Activated T-helper 1 cell treated with Interleukin-2 at 50 U/mL for 16 hours (primary cell): ENCODE results near the gene SLC16A9.
"Not testable (repeated sequence)": the region's sequence is repeated elsewhere in the genome, so short reads cannot be mapped to it uniquely, and the experiment has no call there.

ENCODE experiments used
- DNase-seq: peaks from one replicate; pipeline ENCODE4 v3.0.0-alpha.2; 2020; ENCODE audit warnings: low read depth

SLC16A9 gene

DNA sequence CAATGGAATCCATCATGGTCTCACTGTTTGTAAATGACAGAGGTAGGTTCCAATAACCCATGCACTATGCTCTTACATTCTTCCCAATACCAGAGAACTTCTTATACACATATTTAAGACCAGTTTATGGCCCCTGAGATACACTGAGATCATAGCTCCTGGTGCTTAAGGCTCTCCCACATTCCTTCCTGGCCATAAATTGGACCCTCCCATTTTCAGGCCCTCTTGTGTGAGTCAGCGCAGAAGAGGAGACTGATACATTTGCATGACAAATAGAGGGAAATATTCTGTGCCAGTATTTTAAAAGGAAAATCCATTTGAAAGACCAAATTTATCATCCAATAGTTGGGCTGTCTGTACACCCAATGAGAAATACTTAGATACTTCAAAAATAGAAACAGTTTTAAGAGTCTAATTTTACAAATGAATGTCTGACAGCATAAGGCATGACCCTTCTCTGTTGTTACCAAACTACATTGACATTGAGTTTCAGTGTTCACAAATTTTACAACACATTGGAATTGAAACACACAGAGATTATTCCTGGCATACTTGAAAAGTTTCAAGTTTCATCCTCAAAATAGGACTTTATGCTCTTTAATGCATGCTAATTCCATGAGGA, 35.3 kb downstream of the SLC16A9 start:
- no peak for DNase-seq

DNA sequence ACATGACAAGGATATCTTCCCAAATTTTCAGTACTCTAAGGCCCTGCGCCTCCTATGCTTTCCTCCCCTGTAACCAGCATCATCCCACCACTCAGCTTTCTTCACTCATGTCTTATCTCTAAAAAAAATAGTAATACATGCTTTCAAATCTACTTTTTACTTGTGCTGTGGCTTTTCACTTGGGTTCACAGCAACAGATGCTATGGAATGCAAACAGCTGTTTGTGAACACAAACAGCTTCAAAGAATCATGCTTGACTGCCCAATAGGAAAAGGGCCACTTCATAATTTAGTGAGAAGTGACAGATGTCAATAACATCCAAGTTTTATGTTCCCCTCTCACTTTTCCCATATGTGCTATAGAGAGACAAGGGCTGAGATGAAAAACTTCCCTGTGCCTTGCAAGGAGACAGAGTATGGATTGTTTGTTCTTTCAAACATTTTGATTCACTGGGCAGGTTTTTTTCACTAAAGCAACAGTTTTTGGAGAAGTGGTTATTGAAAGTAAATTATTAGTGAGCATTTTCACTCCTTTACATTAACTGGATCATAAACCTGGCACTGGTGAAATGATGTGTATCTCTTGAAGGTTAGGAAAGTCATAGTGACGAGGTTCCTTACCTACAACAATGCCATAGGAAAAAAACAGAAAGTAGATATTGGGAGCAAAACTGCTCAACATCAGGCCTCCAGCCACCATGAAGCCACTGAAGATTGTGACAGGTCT, 37.3 kb downstream of the SLC16A9 start:
- no peak for DNase-seq

DNA sequence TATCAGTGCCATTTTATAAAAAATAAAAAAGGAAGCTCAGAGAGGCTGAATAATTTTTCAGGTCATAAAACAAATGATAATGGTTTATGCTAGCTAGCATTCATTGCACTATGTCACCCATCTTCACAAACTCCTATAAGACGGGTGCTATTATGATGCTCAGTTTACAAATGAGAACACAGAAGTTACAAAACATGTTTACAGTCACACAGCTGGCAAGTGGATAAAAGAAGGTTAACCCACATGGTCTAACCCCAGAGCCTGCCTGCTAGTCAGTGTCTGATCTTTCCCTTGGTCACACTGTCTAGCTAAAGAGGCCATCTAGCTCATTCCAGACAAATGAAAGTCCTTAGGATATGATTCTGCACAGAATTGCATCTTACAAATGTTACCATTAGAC, 39.4 kb downstream of the SLC16A9 start:
- no peak for DNase-seq

DNA sequence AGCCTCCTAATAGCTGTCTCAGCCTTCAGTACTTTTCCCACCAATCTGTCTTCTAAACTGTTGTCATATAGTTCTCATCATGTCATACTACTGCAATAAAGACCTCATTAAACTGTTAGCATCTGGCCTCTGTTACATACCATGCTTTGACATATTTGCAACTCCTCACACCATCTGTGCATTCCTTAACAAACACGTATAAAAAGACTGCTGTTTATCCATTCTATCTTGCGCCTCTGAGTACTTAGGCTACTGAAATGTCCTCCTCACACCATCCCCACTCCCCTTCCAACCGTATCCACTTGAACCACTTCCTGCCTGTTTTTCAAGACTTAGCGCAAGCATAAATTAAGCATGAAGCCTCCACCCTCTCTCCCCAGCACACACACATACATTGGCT, 41.6 kb downstream of the SLC16A9 start:
- DNase-seq = no peak

DNA sequence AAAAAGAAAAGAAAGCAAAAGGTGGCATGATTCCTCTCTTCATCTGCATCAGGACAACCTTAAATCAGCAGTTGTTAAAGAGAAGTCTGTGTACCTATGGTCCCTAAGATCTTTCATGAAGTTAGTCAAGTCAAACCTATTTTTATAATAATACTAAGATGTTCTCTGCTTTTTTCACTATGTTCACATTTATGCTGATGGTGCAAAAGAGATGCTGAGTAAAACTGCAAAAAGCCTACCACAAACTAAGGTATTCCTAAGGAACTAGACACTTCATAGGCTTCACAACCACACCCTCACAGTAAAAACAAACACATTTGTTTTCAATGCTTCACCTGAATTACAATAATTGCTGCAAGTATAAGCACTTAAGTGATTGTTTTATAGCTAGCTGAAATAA, 43.3 kb downstream of the SLC16A9 start:
- DNase-seq = no peak

DNA sequence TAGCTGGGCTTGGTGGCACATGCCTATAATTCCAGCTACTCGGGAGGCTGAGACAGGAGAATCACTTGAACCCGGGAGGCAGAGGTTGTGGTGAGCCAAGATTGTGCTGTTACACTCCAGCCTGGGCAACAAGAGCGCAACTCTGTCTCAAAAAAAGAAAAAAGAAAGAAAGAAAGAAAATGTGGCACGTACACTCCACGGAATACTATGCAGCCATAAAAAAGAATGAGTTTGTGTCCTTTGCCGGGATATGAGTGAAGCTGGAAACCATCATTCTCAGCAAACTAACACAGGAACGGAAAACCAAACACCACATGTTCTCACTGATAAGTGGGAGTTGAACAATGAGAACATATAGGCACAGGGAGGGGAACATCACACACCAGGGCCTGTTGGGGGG, 46.4 kb downstream of the SLC16A9 start:
- not testable (repeated sequence) for DNase-seq

GRCh38 chr10:59657724-59658123, 51.9 kb downstream of the SLC16A9 start:
- no peak for DNase-seq

DNA sequence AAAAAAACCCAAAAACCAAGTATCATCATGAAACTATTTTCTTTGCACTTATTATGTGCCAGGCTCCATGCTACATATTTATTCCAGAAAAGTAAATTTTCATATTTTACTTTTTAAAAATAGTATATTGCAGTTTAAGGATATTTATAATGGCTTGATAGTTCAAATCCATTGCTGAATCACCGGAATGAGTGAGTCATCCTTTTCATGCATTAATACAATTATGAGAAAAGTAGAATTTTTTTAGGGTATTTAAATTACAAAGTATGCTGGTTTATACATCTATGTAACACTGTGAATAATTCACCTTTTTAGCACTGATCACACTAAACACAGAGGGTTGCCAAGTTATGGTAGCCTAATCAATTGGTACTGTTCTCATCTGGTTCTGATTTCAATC, 54.3 kb downstream of the SLC16A9 start:
- DNase-seq = no peak

DNA sequence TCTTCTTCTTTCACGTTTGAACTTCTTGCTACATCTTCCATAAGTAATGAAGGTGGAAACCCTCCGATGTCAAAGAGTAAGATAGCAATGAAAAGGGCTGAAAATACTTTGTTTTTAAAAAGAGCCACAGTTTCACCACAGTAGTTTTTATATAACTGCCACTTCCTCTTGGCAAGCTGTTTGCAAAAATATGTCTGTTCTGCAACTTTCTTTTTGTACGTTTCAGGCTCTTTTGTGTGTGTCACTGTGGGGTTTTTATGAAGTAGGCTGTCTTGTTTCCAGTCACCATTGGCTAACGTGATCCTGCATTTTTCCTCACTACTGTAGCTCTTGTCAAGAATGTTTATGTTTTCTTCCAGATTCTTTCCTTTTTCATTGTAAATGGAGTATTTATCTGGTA, 55.6 kb downstream of the SLC16A9 start:
- DNase-seq = no peak

GRCh38 chr10:59651902-59652301, 57.7 kb downstream of the SLC16A9 start:
- no peak for DNase-seq

GRCh38 chr10:59649606-59650346, 59.9 kb downstream of the SLC16A9 start:
- DNase-seq = no peak

- no peak for DNase-seq
Observed at GRCh38 chr10:59648711-59649201, 60.9 kb downstream of the SLC16A9 start.

DNA sequence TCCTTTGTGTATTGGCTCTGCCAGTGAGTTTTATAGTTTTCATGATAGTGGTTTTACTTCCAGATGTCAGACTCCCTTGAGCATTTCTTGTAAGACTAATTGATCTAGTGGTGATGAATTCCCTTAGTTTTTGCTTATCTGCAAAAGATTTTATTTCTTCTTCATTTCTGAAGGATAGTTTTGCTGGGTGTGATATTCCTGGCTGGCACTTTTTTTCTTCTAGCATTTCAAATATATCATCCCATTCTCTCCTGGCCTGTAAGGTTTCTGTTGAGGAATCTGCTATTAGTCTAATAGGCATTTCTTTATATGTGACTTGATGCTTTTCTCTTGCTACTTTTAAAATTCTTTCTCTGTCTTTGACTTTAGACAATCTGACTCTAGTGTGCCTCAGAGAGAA, 64.8 kb downstream of the SLC16A9 start:
- no peak for DNase-seq

GRCh38 chr10:59641688-59642087, 68.0 kb downstream of the SLC16A9 start:
- DNase-seq = not testable (repeated sequence)

GRCh38 chr10:59635502-59636290, 74.0 kb downstream of the SLC16A9 start:
- DNase-seq = no peak

- DNase-seq = no peak
Observed at GRCh38 chr10:59634102-59634501, 75.5 kb downstream of the SLC16A9 start.

DNA sequence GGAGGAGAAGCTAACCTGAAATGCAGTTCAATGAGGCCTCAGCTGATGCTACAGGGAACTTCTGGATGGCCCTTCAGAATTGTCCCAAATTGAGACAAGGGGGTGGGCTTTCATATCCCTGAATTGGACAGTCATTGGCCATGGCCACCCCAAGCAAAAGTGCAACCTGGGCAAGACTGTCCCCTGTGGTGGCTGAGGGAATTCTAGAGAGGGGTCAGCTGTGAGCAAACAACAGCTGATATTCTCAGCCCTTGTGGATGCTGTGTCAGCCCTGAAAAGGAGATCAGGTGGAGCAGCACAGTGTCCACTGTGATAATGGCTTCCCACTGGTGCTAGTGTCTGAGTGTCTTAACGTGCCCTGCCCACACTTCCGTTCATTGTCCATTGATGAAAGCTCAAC, 76.6 kb downstream of the SLC16A9 start:
- no peak for DNase-seq

DNA sequence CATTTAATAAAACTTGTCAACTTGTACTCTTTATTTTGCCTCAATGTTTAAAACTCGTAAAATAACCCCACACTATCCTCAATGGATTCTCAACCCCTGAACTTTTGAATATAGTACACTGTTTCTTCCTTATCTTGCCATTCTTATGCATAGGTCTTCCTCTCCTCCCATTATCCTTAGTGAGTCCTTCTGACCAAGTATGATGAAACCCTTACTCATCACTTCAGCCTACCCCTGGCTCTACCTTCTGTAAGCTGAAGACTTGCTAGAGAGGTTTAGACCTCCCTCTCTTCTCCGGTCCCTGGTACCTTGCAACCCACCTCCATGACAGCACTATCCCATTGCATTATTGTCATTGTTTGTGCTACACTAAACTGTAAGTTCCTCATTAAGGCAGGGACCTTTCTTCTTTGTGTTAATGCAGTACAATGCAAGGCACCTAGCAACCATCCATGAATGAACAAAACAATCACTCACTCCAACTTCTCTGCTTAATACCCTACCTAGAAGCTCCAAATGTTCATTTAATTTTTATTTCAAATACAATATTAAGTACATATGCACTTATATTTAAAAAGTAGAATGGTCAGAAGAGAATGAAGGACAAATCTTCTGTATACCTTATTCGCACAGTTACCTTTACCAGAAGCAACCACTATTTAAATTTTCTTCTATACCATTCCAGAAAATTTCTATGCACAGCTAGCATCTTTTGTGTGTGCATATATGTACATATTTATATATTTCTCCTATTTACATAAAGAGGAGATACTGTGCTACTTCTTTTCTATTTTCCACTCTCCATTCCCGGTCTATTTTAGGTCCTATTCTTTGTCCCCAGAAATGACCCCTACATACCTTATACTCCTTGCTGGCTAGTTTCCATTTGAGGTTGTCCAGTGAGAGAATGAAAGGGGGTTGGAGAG, 77.5 kb downstream of the SLC16A9 start:
- no peak for DNase-seq

- no peak for DNase-seq
Observed at GRCh38 chr10:59631237-59631636, 78.4 kb downstream of the SLC16A9 start.

- DNase-seq = no peak
Observed at GRCh38 chr10:59628965-59629364, 80.7 kb downstream of the SLC16A9 start.

DNA sequence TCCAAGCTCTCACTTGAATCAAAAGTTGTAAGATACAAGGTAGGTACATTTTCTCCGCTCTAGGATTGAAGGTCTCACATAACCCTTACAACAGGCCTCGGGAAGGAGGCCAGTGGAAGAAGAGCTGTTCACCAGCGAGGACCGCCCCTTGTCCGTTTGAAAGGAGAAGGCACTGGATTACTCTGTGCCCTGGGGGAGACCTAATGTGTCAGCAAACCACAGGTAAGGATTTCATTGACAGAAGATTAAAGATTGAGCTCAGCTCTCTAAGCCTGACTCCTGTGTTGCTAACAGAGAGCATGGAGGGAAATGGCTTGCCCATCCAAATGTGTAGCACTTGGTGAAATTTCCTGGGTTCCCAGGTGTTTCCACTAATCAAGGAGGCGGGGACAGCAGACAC, 81.2 kb downstream of the SLC16A9 start:
- DNase-seq = no peak
